HepG2 (cell line): ENCODE data around the gene TMEM253. TPM values are rescaled to one million over a fixed set of nuclear protein-coding genes. Genes with fewer than 3 reads are reported as not detected.

Experiments used
- ATAC-seq: fragments of 200-7000 bp; cut with Tn5 transposase; 3 replicates; pipeline ENCODE4 v1.9.1; 2020; ENCODE audit warnings: mild to moderate bottlenecking, moderate library complexity
- BruUV-seq: library from RNA; stranded (reverse); fragments of 400-500 nt; replicated peaks from 2 replicates; lab custom pipeline; 2021; lab: Mats Ljungman, UMichigan
- CTCF ChIA-PET: fragments of 300-600 bp; formaldehyde crosslinking; extraction: SDS; loops from one replicate; lab custom pipeline; 2021; ENCODE audit warnings: low total read pairs, inconsistent platforms, low intra/inter-chr PET ratio; lab: Yijun Ruan, JAX
- POLR2A ChIA-PET: fragments of 350-600 bp; sonication (Branson Sonifier 250); formaldehyde crosslinking; loops from one replicate; lab custom pipeline; 2020; ENCODE audit warnings: antibody characterized with exemption, inconsistent platforms; lab: Yijun Ruan, JAX
- DNase-seq: peaks from one replicate; pipeline ENCODE4 v3.0.0-alpha.2; 2015; ENCODE audit warnings: low spot score
- FAIRE-seq: peaks from 3 replicates; lab custom pipeline; 2011; peaks lifted over from hg19 to GRCh38; lab: Jason Lieb, UNC
- H2AFZ ChIP-seq: one replicate; pipeline ENCODE4 v1.6.1; 2011; ENCODE audit warnings: low read length, inconsistent platforms
- H3K27ac ChIP-seq: fragments of 300-600 bp; 3 replicates; pipeline ENCODE4 v1.8.0; 2011; ENCODE audit warnings: mixed run types, mild to moderate bottlenecking, mixed read lengths, low read length, inconsistent platforms; ENCODE audit not compliant: insufficient read depth; ENCODE audit errors: extremely low read length
- H3K27me3 ChIP-seq, 2 experiments: fragments of 200-600 bp in 1 of 2; 2 replicates in 1 of 2; 3 replicates in 1 of 2; pipeline versions ENCODE4 v1.6.0 to v1.8.0; 2011; ENCODE audit warnings: low read length in 2 of 2, mild to moderate bottlenecking in 2 of 2, moderate library complexity in 2 of 2, inconsistent platforms in 1 of 2; ENCODE audit not compliant: insufficient read depth in 2 of 2, control insufficient read depth in 1 of 2
- H3K36me3 ChIP-seq, 2 experiments: fragments of 200-600 bp in 1 of 2; replicated peaks in 1 of 2; 2 replicates in 1 of 2; 3 replicates in 1 of 2; pipeline versions ENCODE4 v1.5.1 to v1.8.0; 2011; ENCODE audit warnings: low read length in 2 of 2, inconsistent platforms in 1 of 2; ENCODE audit not compliant: insufficient read depth in 2 of 2, control insufficient read depth in 1 of 2
- H3K4me1 ChIP-seq: 2 replicates; pipeline ENCODE4 v1.5.1; 2012; ENCODE audit warnings: low read length, inconsistent platforms; ENCODE audit not compliant: insufficient read depth
- H3K4me2 ChIP-seq: 2 replicates; pipeline ENCODE4 v1.6.0; 2011; ENCODE audit warnings: low read depth, low read length, inconsistent platforms
- H3K4me3 ChIP-seq, 3 experiments: fragments of 200-600 bp in 1 of 3; sonication (generic), shearing (Covaris generic) in 1 of 3; replicated peaks in 1 of 3; 2 replicates each; pipeline ENCODE4 v1.5.1; 2011 to 2016; ENCODE audit warnings: low read length in 3 of 3, inconsistent platforms in 2 of 3, low read depth in 2 of 3, mild to moderate bottlenecking in 2 of 3, control low read depth in 1 of 3, mixed read lengths in 1 of 3; ENCODE audit not compliant: insufficient read depth in 1 of 3
- H3K79me2 ChIP-seq: one replicate; pipeline ENCODE4 v1.6.1; 2011; ENCODE audit warnings: low read length, inconsistent platforms; ENCODE audit not compliant: insufficient read depth
- H3K9ac ChIP-seq: 2 replicates; pipeline ENCODE4 v1.6.0; 2011; ENCODE audit warnings: mild to moderate bottlenecking, low read depth, low read length, inconsistent platforms; ENCODE audit not compliant: insufficient read depth
- H3K9me3 ChIP-seq: 2 replicates; pipeline ENCODE4 v1.5.1; 2012; ENCODE audit warnings: mild to moderate bottlenecking, low read length
- H4K20me1 ChIP-seq: 2 replicates; pipeline ENCODE4 v1.6.0; 2011; ENCODE audit warnings: inconsistent platforms, mild to moderate bottlenecking, low read length, moderate library complexity; ENCODE audit not compliant: insufficient read depth
- AKNA ChIP-seq: sonication (generic); formaldehyde crosslinking; IDR thresholded peaks from 2 replicates; pipeline ENCODE4 v1.4.0; 2020; ENCODE audit warnings: missing genetic modification reagents, borderline replicate concordance
- CBX2 ChIP-seq, 2 experiments: fragments of 200-600 bp in 1 of 2; sonication (generic); formaldehyde crosslinking in 1 of 2; IDR thresholded peaks; 2 replicates each; pipeline versions ENCODE4 v1.7.0 to v1.8.1; 2018 to 2022; ENCODE audit warnings: low read depth in 2 of 2, low read length in 1 of 2, mild to moderate bottlenecking in 1 of 2, missing genetic modification reagents in 1 of 2
- DBP ChIP-seq: sonication (generic); formaldehyde crosslinking; IDR thresholded peaks from 2 replicates; pipeline ENCODE4 v1.4.0; 2020; ENCODE audit warnings: missing genetic modification reagents; ENCODE audit errors: not compliant biosample characterization
- DMAP1 ChIP-seq: IDR thresholded peaks from 2 replicates; pipeline ENCODE4 v1.6.1; 2016
- DMTF1 ChIP-seq: sonication (generic); formaldehyde crosslinking; IDR thresholded peaks from 2 replicates; pipeline ENCODE4 v1.4.0; 2020; ENCODE audit warnings: mild to moderate bottlenecking, missing genetic modification reagents
- DNMT1 ChIP-seq: sonication (generic); formaldehyde crosslinking; IDR thresholded peaks from 2 replicates; pipeline ENCODE4 v1.5.1; 2020; ENCODE audit warnings: mild to moderate bottlenecking, missing genetic modification reagents
- HOXA5 ChIP-seq: sonication (generic); formaldehyde crosslinking; IDR thresholded peaks from 2 replicates; pipeline ENCODE4 v1.4.0; 2020; ENCODE audit warnings: missing genetic modification reagents
- MEF2D ChIP-seq: sonication (generic); formaldehyde crosslinking; IDR thresholded peaks from 2 replicates; pipeline ENCODE4 v1.5.1; 2020; ENCODE audit warnings: mild to moderate bottlenecking, missing genetic modification reagents
- NFE2L2 ChIP-seq: fragments of 150-350 bp; IDR thresholded peaks from 2 replicates; pipeline ENCODE4 v1.6.1; 2014; ENCODE audit warnings: low read length
- TRAFD1 ChIP-seq: sonication (generic); formaldehyde crosslinking; IDR thresholded peaks from 2 replicates; pipeline ENCODE4 v1.5.1; 2020; ENCODE audit warnings: missing genetic modification reagents, mild to moderate bottlenecking, borderline replicate concordance
- ZNF589 ChIP-seq: sonication (generic); formaldehyde crosslinking; conservative IDR thresholded peaks from 2 replicates; pipeline ENCODE4 v1.8.0; 2022; ENCODE audit warnings: mild to moderate bottlenecking, moderate library complexity, missing genetic modification reagents
- WGBS: methylation state at CpG from one replicate; pipeline ENCODE4 v1.1.6; 2017; ENCODE audit warnings: low lambda C conversion rate; 5-methylcytosine and 5-hydroxymethylcytosine counted together
- in situ Hi-C: cut with HindIII; loops from 2 replicates; pipeline ENCODE4 v1.10.0; 2017; ENCODE audit warnings: low pct_unique_long_range_greater_than_20kb; ENCODE audit not compliant: extremely low pct_ligation_motif_present
- intact Hi-C: fragments of 100-400 bp; cut with micrococcal nuclease; formaldehyde crosslinking; loops from one replicate; pipeline ENCODE4 v1.10.0; 2022; ENCODE audit not compliant: unreplicated experiment
- polyA plus RNA-seq, 8 experiments: library from polyadenylated mRNA; depleted of rRNA in 3 of 8; stranded (reverse) in 7 of 8; unstranded in 1 of 8; fragments of >200 nt; fragmentation: Illumina TruSeq in 4 of 8; extraction: Trizol in 4 of 8; gene quantifications; 2 replicates each; pipeline versions ENCODE4 v1.2.1 to v1.2.3, GENCODE V29; 2011 to 2016; ENCODE audit warnings: low read depth in 4 of 8, missing spikeins in 1 of 8, mixed read lengths in 1 of 8; ENCODE audit not compliant: insufficient read depth in 1 of 8
- total RNA-seq, 5 experiments: library from RNA; depleted of rRNA; stranded (reverse); fragments of >200 nt; fragmentation: Illumina TruSeq; extraction: Trizol; gene quantifications; 2 replicates each; pipeline ENCODE4 v1.2.3, GENCODE V29; 2016; ENCODE audit warnings: low read depth in 1 of 5

TMEM253 gene
- total and polyA plus RNA-seq, 2 of the 13 experiments (the other 11 are each of a cell fraction or from before 2014, with no cell fraction given) = 0.29 to 0.45 TPM

GRCh38 chr14:21056520-21057163, 44.2 kb upstream of the TMEM253 start:
- in situ Hi-C loops = no loop called here
- Histone ChIP-seq H4K20me1 (no peaks in the 10 kb centered on the region), H3K4me3 (peak overlapping the region in 2 of 3 experiments; percentile 13 to 42; a peak in 2 of 6 replicates), H3K79me2 (no peaks in the 10 kb centered on the region), H3K27me3 (no peaks in the 10 kb centered on the region), H3K4me2 (peak overlapping the region; percentile 71), H3K27ac (peak overlapping the region; percentile 92), H2AFZ (no peak overlapping the region), H3K36me3 (no peaks in the 10 kb centered on the region), H3K4me1 (peaks cover 99% of the 10 kb centered on the region), H3K9me3 (no peaks in the 10 kb centered on the region), H3K9ac (0 out of 2 replicates have a peak overlapping the region, but pooled peaks have one; percentile 7)
- ChIA-PET POLR2A (interaction anchor here (0.8 to 4.3 kb wide), 12 partner anchors 10 to 373 kb away, joined by 3 to 77 read pairs (median 8); partner anchors contain the start of genes ARHGEF40 and RNASE4), CTCF (interaction anchor here (0.9 to 3.2 kb wide), 6 partner anchors 10 to 48 kb away, joined by 3 to 12 read pairs (median 4); no protein-coding TSS in a partner anchor)
- FAIRE-seq = no peak
- no peak for ATAC-seq
- DNase-seq = no peak
- 91% methylated on average over 10 of the region's 10 CpGs for WGBS
- intact Hi-C loops = loop anchor here (5.0 kb wide), 1 partner anchor 374 kb away; the partner anchor contains the start of gene RNASE4
- no TSS peak for BruUV-seq
- TF ChIP-seq DMAP1 (CRISPR knock-in tag) (no peak), DMTF1 (CRISPR knock-in tag) (0 out of 2 replicates have a peak, but pooled peaks have one; percentile 9), CBX2 (IDR thresholded peaks at IDR 0.05; ENCODE audit: low read depth, low read length) (no peak), CBX2 (CRISPR knock-in tag; IDR thresholded peaks at IDR 0.05; ENCODE audit: low read depth) (no peak), ZNF589 (CRISPR knock-in tag) (no peak), AKNA (CRISPR knock-in tag) (no peak), DBP (no peak), TRAFD1 (CRISPR knock-in tag) (peak; percentile 49; the same call in 1 of the 2 replicates), NFE2L2 (no peak), HOXA5 (no peak), MEF2D (CRISPR knock-in tag) (0 out of 2 replicates have a peak, but pooled peaks have one; percentile 32), DNMT1 (CRISPR knock-in tag) (0 out of 2 replicates have a peak, but pooled peaks have one; percentile 54)
